Right ventricle myocardium superior (tissue), 1 donor: ENCODE results near the gene SNIP1. TPM values are rescaled to one million over a fixed set of nuclear protein-coding genes. Genes with fewer than 3 reads are reported as not detected.
"Not testable (repeated sequence)": the region's sequence is repeated elsewhere in the genome, so short reads cannot be mapped to it uniquely, and the experiment has no call there.

Experiments
- ATAC-seq: fragments of 200-7000 bp; cut with Tn5 transposase; one replicate; pipeline ENCODE4 v1.9.1; 2020; ENCODE audit warnings: mild to moderate bottlenecking; ENCODE audit not compliant: poor library complexity
- DNase-seq: peaks from one replicate; pipeline ENCODE4 v3.0.0-alpha.2; 2020
- intact Hi-C: fragments of 100-400 bp; cut with DNase I; formaldehyde crosslinking; loops from one replicate; pipeline ENCODE4 v1.11.2; 2022
- total RNA-seq: library from RNA; stranded (reverse); fragmentation: NEBNext Ultra II Directional; extraction: Animal tissue kit (Norgen Biotek cat#: 25700); gene quantifications from one replicate; pipeline ENCODE4 v1.2.1, GENCODE V29; 2021
- donor health status: DM: no; HTN: yes; CAD: no; lungs with severe emphysema.

SNIP1 gene
- total RNA-seq, 1 donor from 2014 or later: 7.4 TPM

DNA sequence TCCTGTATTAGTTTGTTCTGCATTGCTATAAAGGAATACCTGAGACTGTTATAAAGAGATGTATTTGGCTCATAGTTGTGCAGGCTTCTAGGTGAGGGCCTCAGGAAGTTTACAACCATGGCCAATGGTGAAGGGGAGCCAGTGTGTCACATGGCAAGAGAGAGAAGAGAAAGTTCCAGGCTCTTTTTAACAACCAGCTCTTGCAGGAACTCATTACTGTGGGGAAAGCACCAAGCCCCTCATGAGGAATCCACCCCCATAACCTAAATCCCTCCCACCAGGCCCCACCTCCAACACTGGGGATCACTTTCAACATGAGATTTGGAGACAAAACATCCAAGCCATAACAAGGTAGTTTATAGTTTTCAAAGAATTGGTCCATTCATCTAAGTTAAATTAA, 34.5 kb downstream of the SNIP1 start:
- intact Hi-C loops: no loop called here
- ATAC-seq: no peak
- no peak for DNase-seq

DNA sequence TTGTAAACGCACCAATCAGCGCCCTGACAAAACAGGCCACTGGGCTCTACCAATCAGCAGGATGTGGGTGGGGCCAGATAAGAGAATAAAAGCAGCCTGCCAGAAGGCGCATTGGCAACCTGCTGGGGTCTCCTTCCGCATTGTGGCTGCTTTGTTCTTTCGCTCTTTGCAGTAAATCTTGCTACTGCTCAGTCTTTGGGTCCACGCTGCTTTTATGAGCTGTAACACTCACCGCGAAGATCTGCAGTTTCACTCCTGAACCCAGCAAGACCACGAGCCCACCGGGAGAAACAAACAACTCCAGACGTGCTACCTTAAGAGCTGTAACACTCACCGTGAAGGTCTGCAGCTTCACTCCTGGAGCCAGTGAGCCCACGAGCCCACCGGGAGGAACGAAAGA, 35.2 kb downstream of the SNIP1 start:
- ATAC-seq, DNase-seq, intact Hi-C loops: not testable (repeated sequence)

- DNase-seq, ATAC-seq, intact Hi-C loops: not testable (repeated sequence)
Observed at GRCh38 chr1:37518241-37518640, 35.9 kb downstream of the SNIP1 start.

GRCh38 chr1:37517569-37517968, 36.5 kb downstream of the SNIP1 start:
- intact Hi-C loops: no loop called here
- no peak for ATAC-seq
- no peak for DNase-seq

DNA sequence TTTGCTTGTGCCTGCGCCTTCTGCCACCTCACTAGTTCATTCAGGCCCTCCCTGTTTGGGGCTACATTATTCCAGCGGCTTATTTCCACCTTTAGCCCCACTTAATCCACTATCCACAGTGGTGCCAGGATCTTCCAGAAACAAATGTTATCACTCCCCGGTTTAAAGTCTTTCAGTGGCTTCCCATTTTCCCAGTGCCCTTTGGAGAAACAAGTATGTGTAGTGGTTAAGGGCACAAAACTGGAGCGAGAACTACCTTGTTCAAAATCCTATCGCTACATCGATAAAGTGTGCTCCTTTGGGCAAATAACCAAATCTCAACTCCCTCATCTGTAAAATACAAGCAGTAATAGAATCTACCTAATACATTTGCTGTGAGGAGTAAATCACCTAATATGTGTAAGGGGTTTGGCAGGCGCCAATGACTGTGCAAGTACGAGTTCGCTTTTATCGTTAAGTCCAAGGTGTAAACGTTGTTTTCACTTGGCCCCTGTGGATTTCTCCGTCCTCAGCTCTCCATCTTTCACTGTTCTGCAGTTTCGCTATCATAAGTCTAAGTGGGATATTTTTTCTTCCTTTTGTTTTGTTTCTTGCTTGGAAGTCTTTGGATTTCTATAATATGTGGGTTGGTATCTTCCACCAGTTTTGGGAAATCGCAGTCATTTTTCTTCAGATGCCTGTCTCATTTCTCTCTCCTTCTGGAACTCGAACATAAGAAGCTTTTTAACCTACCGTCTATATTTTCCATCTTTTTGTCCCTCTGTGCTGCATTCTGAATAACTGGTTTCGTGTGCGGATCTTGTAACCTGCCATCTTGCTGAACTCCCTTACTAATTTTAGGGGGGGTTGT, 38.7 kb downstream of the SNIP1 start:
- intact Hi-C loops: no loop called here
- ATAC-seq: no peak
- no peak for DNase-seq

DNA sequence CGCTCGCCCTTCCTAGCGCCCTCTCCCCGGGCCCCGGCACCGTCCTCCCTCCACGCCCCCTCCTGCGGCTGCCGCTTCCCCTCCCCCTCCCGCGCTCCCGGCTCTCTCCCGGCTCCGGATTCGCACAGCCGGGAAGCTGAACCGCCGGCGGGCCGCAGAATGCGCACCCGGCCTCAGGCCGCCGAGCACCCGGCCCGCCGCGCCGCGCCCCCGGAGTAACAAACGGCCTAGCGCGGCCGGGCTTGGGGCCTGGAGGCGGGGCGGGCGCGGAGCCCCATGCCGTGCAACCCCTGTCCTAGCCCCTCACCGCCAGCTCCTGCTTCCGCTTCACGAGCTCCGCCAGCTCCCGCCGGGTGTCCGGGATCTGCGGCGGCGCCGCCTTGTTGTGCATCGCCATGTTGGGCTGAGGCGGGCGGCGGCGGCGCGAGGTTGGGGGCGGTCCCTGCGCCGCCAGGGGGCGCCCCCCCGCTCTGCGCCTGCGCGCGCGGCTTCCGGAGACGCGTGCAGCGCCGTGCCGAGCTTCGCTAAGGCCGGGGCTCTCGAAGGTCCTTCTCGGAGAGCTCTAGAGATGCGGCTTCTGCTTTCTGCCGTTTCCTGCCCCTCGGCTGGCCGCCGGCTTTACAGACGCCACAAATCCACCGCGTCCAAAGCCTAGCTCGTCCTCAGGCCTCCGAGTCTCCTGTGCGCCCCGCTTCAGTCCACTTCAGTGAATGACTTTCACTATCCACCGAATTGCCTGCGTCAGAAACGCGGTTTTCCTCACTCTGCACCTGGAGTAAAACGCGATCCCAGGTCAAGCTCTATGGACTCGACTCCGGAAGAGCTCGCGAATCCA, 39.5 kb downstream of the SNIP1 start, which contains the start of gene MEAF6:
TSS of gene MEAF6 (minus strand) at position 417 of the 835 bp plus-strand sequence. CDS start at position 397, 20 bp downstream.
- peak; percentile 92 for DNase-seq
- peak; percentile 100 for ATAC-seq
- intact Hi-C loops: no loop called here

GRCh38 chr1:37513795-37514349, 40.2 kb downstream of the SNIP1 start:
- no peak for ATAC-seq
- DNase-seq: peak; percentile 41
- intact Hi-C loops: no loop called here

DNA sequence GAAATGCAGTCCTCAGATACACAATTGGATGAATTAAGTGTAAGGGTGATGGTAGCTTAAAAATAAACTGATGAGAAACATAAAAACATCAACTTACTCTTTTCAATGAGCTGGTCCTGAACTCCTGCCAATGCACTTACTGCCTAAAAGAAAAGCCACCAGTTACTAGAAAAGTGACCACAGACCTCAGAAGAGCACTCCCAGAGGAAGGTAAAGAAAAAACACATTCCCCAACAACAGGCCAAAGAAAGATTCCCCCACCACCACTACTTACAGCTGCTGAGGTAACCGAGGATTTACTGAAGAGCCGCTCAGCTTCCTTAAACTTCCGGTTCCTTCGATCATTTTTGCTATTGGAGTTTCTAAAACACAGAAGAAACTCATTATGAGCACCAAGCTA, 44.9 kb downstream of the SNIP1 start:
- no peak for ATAC-seq
- intact Hi-C loops: no loop called here
- no peak for DNase-seq

DNA sequence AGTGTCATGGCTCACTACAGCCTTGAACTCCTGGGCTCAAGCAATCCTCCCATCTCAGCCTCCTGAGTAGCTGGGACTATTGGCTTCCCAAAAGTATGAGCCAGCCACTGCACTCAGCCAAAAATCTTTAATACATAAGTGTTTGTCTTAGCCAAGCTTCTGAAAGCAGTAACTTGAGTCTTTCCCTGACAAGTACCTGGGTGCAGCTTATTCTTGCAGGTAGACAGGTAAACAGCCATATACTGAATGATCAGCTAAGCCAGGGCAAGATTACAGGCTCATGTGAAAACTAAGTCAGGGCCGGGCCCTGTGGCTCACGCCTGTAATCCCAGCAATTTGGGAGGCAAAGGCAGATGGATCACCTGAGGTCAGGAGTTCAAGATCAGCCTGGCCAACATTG, 47.4 kb downstream of the SNIP1 start:
- intact Hi-C loops: no loop called here
- ATAC-seq: no peak
- DNase-seq: no peak

DNA sequence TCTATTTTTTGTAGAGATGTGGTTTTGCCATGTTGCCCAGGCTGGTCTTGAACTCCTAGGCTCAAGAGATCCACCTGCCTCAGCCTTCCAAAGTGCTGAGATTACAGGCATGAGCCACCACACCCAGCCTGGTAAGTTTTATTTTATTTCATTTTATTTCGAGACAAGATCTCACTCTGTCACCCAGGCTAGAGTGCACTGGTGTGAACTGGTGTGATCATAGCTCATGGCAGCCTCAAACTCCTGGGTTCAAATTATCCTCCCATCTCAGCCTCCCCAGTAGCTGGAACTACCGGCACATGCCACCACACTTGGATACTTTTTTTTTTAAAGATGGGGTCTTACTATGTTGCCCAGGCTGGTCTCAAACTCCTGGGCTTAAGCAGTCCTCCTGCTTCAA, 51.3 kb downstream of the SNIP1 start:
- intact Hi-C loops, ATAC-seq: not testable (repeated sequence)

GRCh38 chr1:37502104-37502503, 52.0 kb downstream of the SNIP1 start:
- no peak for ATAC-seq
- DNase-seq: no peak
- intact Hi-C loops: no loop called here

More for the DNA sequence above, 51.3 kb downstream of the SNIP1 start:
- DNase-seq: not testable (repeated sequence)

GRCh38 chr1:37501661-37502060, 52.4 kb downstream of the SNIP1 start:
- intact Hi-C loops: no loop called here
- DNase-seq (no peak), ATAC-seq (no peak)

- intact Hi-C loops: no loop called here
- ATAC-seq (peak; percentile 91), DNase-seq (no peak)
Observed at GRCh38 chr1:37498872-37499617, 55.0 kb downstream of the SNIP1 start.

GRCh38 chr1:37497832-37498231, 56.3 kb downstream of the SNIP1 start:
- intact Hi-C loops: no loop called here
- DNase-seq: no peak
- no peak for ATAC-seq

GRCh38 chr1:37495875-37496274, 58.2 kb downstream of the SNIP1 start:
- DNase-seq (no peak), ATAC-seq (no peak)
- intact Hi-C loops: no loop called here

DNA sequence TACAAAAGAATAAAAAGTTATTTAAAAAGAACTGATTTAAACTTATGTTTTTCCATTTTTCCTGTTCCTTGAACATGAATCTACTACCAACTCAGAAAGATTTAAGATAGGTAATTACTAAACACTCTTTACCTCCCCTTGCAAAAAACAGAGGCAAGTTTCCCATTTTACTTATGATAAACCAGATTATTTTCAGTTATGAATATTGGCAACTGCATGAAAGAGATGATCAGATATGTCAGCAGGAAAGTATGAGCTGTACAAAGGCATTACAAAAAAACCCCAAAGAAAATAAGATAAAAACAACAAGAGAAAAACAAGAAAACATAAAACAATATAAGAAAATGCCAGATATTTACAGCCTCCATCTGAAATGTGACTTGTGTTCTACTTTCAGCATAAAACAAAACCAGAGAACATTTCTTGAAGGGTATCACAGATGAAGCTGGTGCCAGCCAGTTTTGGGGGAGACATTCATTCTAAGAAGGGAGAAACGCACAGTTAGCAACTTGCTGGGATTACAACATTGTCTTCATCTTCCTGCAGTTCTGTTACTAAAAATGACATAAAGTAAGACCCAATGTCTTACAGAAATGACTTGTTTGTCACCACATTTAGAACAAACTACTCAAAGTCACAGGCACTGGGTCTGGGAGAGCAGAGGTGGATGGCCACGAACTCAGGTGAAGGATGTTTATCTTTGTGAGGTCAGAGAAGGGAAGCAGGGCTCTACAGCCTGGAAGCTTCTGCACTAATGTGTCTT, 60.6 kb downstream of the SNIP1 start:
- DNase-seq: no peak
- intact Hi-C loops: no loop called here
- ATAC-seq: no peak

DNA sequence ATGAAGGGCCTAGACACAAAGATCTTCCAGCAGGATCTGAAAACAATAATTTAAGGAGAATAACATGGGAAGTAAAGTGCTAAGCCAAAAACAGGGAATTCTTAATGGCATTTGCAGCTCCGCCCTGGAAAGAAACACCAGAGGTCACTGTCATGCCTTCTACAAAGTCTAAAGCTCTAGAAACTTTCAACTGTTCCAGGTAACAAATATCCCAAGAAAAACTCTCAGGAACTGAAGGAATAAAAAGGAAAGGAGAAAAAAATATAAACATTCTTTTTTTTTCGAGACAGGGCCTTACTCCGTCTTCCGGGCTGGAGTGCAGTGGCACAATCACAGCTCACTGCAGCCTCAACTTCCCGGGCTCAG, 66.5 kb downstream of the SNIP1 start:
- ATAC-seq (no peak), DNase-seq (no peak)
- intact Hi-C loops: loop anchor here (5.0 kb wide), 1 partner anchor 35 kb away; no protein-coding TSS in a partner anchor
